HCT116 (cell line): ENCODE results near the gene CDC14A.

ENCODE experiments used
- EZH2 ChIP-seq: fragments of 200-600 bp; sonication (generic); IDR thresholded peaks from 2 replicates; pipeline ENCODE4 v1.6.1; 2017; ENCODE audit warnings: antibody characterized with exemption, mixed run types
- POLR2A ChIP-seq: IDR thresholded peaks from 2 replicates; pipeline ENCODE4 v1.7.0; 2011; ENCODE audit warnings: borderline replicate concordance; ENCODE audit not compliant: insufficient read depth, insufficient read length; ENCODE audit errors: extremely low read depth
- TF ChIP-seq, protein P1 (sequence below), 3 experiments: fragments of 200-600 bp in 1 of 3; sonication (generic) in 1 of 3; IDR thresholded peaks in 2 of 3; conservative IDR thresholded peaks in 1 of 3; 2 replicates each; pipeline ENCODE4 v1.5.1; 2012 to 2017; ENCODE audit warnings: low read depth in 2 of 3, low read length in 2 of 3, antibody characterized with exemption in 1 of 3, borderline replicate concordance in 1 of 3, control low read depth in 1 of 3, mild to moderate bottlenecking in 1 of 3, mixed read lengths in 1 of 3, mixed run types in 1 of 3, moderate library complexity in 1 of 3; ENCODE audit not compliant: insufficient read depth in 1 of 3

DNA sequence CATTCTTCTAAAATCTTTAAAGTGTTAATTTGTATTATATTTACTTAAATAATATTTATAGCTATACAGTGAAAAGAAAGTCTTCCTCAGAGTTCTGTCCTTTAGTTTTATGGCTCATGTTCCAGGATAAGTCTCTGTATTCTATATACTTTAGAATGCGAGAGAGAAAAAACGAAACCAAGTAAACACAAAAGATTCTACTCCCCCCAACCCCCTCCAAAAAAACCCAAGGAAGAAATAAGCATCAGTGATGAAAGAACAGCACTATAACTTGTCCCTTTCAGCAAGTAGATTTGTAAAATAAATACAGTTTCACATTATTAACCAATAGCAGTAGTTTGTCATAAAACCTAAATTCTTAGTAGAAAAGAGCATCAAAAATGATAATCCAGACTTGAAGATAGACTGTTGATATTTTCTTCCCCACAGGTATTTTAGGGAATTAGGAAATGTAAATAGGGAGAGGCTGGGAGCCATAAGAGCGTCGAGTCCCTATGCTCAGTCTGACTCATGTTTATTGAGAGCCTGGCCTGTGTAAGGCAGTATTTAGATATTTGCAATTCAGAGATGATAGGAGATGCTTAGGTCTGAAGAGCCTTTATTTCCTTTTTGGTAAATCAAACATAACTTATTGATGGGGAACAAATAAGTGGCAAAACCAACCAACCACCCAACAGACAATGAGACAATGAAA is 35.5 kb downstream of the CDC14A start:
- TF ChIP-seq, protein P1, sequence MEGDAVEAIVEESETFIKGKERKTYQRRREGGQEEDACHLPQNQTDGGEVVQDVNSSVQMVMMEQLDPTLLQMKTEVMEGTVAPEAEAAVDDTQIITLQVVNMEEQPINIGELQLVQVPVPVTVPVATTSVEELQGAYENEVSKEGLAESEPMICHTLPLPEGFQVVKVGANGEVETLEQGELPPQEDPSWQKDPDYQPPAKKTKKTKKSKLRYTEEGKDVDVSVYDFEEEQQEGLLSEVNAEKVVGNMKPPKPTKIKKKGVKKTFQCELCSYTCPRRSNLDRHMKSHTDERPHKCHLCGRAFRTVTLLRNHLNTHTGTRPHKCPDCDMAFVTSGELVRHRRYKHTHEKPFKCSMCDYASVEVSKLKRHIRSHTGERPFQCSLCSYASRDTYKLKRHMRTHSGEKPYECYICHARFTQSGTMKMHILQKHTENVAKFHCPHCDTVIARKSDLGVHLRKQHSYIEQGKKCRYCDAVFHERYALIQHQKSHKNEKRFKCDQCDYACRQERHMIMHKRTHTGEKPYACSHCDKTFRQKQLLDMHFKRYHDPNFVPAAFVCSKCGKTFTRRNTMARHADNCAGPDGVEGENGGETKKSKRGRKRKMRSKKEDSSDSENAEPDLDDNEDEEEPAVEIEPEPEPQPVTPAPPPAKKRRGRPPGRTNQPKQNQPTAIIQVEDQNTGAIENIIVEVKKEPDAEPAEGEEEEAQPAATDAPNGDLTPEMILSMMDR (IDR thresholded peaks at IDR 0.05 in 2 of 3, conservative IDR thresholded peaks at IDR 0.05 in 1 of 3; ENCODE audit: borderline replicate concordance in 1 of 3, insufficient read depth in 1 of 3, low read depth in 2 of 3, low read length in 2 of 3), result no peak
- TF ChIP-seq EZH2 (no peak), POLR2A (no peak)
